ENCODE results near the gene SH2D6. TPM values are rescaled to one million over a fixed set of nuclear protein-coding genes. Genes with fewer than 3 reads are reported as not detected.
"Not testable (repeated sequence)": the region's sequence is repeated elsewhere in the genome, so short reads cannot be mapped to it uniquely, and the experiment has no call there.

The SH2D6 gene
- polyA plus RNA-seq, 4 donors: 0.24 to 0.62 (median 0.56) TPM

DNA sequence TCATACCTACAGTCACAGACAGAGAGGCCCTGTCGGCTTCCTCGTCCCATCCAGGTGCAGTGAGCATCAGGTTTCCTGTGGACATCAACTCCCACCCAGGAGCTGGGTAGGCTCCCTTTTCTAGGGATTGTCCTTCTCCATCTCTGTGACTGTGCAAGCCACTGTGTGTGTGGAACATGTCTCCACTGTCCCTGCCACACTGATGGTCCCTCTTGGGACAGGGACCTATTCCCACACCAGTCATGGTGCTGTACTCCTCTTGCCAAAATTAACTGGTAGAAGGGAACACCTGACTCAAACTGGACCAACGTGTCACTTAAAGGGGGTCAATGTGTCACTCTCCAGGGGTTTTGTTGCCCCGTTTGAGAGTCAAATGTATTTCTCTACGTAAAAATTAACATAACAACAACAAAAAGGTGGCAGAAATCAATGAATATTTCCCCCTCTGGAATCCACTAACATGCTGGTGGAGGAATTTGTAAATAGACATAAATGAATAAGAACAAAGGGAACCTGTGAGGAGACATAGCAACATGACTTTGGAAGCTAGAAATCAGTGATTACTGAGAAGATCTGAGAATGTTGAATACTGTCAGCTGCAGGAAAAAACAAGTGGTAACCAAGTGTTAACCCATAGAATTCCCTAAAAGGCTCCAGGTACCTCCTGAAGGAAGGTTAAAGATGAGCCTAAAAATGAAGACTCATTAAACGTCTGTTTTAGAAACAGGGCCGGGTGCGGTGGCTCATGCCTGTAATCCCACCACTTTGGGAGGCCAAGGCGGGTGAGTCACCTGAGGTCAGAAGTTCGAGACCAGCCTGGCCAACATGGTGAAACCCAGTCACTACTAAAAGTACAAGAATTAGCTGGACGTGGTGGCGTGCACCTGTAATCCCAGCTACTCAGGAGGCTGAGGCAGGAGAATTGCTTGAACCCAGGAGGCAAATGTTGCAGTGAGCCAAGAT lies 40.4 kb downstream of the SH2D6 start:
- no peak for DNase-seq (ENCODE audit: low read depth in 4 of 4, low spot score in 3 of 4)

DNA sequence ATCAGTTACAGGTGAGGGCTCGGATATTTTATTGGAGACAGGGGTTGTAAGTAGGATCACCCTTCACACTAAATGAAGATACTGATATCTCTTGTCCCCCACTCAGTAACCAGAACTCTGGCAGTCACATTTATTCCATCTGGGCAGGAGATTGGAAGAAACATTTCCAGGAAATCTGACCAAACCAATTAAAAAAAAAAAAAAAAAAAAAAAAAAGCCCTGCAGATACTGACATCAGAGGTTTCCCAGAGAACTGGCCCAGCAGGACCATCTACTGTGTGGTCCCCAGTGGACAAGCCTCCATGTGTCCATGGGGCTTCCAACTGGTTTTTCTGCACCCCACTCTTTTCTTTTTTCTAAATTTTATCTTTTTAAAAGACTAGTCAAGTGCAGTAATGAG lies 41.3 kb downstream of the SH2D6 start:
- no peak for DNase-seq (ENCODE audit: low read depth in 4 of 4, low spot score in 3 of 4)

DNA sequence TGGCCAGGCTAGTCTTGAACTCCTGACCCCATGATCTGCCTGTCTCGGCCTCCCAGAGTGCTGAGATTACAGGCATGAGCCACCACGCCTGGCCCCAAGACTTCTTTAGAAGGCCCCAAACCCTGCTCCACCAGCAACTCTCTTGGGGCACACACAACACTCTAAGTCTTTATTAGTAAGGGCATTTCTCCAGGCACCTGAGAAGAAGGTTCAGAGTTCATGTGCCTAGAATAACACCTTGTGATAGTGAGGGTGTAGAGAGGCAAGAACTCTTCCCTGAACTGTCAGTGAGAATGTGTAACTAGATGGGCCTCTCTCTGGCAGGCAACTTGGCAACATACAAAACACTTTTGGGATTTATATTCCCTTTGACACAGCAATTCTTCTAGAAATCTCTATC lies 43.8 kb downstream of the SH2D6 start:
- DNase-seq (ENCODE audit: low read depth in 4 of 4, low spot score in 3 of 4): no peak

DNA sequence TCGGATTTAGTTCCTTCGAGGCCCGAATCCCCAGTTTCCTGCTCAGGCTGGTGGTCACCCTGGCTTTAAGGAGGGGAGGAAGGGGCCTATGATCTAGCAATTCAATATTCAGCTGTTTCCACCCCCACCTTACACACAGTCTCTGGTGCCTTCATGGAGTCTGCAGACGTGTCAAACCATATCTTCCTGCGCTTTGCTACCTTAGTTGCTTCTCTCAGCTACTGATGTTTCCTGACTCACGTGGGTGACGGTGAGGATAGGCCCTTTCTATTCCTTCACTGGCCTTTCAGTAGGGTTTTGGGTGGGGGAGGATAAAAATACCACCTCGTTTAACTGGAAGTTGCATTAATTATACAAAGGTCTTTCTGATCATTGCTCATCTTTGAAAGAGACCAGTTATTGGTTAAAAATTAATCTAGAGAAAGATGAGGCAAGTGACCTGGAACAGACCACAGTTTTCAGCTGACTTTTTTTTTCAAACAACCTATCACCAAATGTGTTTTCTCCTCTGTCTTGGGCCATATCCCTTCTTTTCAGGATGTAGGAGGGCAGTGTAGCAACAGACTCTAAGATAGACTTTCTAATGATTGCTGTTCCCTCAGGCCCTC lies 49.7 kb downstream of the SH2D6 start:
- no peak for DNase-seq (ENCODE audit: low read depth in 4 of 4, low spot score in 3 of 4)

DNA sequence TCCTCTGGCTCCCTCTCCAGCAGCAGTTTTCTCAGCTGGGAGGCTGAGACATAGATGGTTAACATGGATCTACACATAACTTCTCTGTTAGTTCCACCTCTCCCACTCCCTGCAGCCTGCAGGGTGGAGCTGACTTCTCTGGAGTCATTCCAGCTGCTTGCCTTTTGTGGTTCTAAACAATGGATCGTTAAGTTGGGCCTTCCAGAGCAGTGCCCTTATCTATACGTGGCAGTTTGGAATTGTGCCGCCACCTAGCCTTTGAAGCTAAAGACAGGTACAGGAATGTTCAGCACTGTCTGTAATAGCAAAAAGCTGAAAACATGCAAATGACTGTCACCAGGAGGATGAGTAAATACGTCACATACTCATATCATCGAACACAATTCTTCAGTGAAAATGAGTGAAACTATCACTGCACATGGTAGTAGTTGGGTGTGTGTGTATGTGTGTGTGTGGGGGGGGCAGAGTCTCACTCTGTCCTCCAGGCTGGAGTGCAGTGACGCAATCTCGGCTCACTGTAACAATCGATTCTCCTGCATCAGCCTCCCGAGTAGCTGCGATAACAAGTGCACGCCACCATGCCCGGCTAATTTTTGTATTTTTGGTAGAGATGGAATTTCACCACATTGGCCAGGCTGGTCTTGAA lies 50.3 kb downstream of the SH2D6 start:
- DNase-seq (ENCODE audit: low read depth in 4 of 4, low spot score in 3 of 4): no peak

DNA sequence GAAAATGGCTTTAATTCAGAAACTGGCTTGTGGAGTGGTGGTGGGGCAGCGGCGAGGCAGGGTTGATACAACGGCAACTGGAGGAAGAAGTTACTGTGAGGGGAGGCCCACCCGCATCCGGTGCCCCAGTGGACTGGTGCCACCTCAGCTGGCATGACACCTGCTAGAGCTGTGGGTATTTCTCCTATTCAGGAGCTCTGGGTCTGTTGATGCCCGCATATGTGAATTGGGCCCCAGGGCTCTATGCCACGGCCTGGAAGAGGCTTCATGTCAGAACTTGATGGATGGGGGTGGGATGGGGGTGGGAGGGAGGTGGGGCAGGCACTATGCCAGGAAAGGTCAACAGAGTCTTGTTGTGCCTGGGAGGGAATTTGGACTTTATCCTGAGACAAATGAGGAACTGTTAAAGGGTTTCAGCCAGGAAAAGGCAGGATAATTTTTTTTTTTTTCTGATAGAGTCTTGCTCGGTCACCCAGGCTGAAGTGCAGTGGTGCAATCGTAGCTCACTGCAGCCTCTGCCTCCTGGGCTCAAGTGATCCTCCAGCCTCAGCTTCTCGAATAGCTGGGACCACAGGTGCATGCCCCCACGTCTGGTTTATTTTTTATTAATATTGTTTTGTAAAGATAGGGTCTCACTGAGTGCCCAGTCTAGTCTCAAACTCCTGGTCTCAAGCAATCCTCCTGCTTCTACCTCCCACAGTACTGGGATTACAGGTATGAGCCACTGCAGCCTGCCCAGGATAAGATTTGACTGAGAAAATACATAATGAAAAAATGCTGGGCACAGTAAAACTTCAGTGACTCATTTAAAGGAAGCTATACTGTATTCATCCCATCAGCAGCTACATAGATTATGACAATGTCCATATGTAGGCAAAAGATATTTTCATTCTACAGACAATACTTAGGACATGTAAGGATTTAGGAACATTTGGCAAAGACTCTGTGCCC lies 52.6 kb downstream of the SH2D6 start:
- DNase-seq (ENCODE audit: low read depth in 4 of 4, low spot score in 3 of 4): no peak

DNA sequence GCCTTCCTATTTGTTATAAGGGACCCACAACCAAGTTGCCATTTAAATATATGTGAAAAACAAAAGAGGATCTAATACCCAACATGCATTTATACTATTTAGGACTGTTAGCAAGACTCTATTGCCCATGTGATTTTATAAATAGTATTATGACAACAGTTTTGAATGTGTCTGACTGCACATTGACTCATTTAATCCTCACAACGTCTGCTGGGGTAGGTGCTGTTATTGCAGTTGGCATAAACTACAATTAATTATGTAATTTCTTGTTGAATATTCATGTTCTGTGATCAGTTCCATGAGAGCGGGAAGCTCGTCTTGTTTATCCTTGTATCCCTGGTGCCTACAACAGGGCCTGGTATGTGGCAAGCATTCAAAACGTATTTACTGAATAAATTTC lies 53.7 kb downstream of the SH2D6 start:
- DNase-seq (ENCODE audit: low read depth in 4 of 4, low spot score in 3 of 4): no peak

DNA sequence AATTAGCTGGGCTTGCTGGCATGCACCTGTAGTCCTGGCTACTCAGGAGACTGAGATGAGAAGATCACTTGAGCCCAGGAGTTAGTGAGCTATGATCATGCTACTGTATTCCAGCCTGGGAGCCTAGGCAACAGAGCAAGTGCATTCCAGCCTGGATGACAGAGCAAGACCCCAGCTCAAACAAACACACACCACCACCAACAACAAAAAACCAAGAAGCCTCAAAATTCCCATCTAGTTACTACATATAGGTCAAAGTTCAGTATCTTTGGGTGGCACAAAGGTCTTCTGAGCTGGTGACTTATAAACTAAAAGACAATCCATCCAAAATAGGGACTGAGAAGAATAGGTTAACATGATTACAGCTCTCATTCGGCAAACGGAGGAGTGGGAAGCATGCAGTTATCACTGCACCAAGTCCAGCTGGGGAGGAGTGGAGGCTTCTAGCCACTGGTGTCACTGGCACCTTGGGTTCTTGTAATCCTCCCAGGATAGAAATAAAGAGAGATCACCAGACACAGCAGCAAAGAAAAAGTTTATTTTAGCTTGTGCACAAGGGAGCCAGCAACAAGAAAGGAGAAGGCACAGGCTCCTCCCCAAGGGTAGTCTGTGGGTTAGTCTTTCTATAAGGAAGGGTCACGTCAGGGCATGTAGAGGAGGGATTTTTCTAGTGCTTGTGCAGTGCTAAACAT lies 57.4 kb downstream of the SH2D6 start:
- no peak for DNase-seq (ENCODE audit: low read depth in 4 of 4, low spot score in 3 of 4)

DNA sequence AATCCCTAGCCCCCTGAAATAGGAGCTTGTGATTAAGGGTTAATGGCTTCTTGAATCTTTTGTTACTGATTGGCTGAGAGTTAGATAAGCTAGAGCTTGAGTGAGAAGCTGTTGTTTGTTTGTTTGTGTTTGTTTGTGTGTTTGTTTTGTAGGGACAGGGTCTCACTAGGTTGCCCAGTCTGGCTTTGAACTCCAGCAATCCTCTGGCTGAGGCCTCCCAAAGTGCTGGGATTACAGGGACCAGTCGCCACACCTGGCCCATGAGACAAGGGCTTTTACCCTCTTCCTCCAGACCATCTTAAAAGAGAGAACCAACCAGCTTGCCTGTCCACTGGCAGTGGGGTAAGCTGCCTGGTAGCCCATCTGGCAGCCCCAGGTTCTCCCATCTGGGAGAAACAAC lies 58.1 kb downstream of the SH2D6 start:
- no peak for DNase-seq (ENCODE audit: low read depth in 4 of 4, low spot score in 3 of 4)

DNA sequence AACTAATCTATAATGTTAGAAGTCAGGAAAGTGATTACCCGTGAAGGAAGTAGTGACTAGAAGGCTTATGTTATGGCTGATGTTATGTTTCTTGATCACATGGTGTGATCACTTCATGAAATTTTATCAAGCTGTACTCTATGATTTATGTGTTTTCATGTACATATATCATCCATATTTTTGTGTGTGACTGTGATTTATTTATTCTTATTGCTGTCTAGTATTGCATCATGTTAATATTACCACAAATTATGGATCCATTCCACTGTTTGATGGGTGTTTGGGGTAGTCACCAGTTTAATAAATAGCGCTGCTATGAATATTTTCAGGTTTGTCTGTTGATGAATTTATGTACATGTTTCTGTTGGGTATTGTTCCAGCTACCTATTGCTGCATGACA lies 59.4 kb downstream of the SH2D6 start:
- no peak for DNase-seq (ENCODE audit: low read depth in 4 of 4, low spot score in 3 of 4)

DNA sequence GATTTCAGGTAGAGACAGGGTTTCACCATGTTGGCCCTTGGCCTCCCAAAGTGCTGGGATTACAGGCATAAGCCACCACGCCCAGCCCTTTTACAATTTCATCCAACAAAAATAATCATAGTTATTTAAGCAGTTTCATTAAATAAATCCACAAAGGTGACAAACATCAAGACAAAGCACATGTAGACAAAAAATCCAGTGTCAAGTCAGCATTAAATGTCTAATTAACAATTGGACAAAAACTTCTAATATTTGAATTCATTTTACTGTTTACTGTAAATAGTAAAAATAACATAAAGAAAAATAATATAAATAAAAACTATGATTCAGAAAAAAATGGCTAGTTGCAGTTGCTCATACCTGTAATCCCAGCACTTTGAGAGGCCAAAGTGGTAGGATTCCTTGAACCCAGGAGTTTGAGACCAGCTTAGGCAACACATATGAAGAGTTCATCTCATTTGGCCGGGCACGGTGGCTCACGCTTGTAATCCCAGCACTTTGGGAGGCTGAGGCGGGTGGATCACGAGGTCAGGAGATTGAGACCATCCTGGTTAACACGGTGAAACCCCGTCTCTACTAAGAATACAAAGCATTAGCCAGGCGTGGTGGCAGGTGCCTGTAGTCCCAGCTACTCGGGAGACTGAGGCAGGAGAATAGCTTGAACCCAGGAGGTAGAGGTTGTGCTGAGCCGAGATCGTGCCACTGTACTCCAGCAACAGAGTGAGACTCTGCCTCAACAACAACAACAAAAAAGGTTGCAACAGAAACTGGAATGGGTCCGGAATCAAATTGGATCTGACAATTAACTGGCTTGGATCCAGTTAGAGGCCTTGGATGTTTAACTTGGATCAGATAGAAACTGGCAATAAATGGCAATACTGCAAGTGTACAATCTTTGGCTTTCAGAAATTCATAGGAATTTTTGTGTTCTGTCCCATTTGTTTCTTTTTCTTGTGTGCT lies 63.6 kb downstream of the SH2D6 start:
- no peak for DNase-seq (ENCODE audit: low read depth in 4 of 4, low spot score in 3 of 4)

DNA sequence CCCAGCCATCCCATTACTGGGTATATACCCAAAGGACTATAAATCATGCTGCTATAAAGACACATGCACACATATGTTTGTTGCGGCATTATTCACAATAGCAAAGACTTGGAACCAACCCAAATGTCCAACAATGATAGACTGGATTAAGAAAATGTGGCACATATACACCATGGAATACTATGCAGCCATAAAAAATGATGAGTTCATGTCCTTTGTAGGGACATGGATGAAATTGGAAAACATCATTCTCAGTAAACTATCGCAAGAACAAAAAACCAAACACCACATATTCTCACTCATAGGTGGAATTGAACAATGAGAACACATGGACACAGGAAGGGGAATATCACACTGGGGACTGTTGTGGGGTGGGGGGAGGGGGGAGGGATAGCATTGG lies 66.1 kb downstream of the SH2D6 start:
- not testable (repeated sequence) for DNase-seq (ENCODE audit: low read depth in 4 of 4, low spot score in 3 of 4)

DNA sequence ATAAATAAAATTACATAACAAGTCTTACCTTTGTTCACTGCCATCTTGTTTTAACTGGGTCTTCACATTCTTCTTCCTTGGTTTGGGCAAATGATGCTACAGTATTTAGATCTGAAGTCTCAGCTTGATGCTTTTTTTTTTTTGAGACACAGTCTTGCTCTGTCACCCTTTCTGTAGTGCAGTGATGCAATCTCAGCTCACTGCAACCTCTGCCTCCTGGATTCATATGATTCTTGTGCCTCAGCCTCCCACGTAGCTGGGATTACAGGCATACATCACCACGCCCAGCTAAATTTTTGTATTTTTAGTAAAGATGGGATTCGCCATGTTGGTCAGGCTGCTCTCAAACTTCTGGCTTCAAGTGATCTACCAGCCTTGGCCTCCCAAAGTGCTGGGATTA lies 67.3 kb downstream of the SH2D6 start:
- DNase-seq (ENCODE audit: low read depth in 4 of 4, low spot score in 3 of 4): no peak

Other genes with a start within 250 kb of the SH2D6 start
- gene TGOLN2, start 90.7 kb upstream of the SH2D6 start, polyA plus RNA-seq (ENCODE audit: insufficient read length in 4 of 4): 100 to 1,000 TPM; 116 to 133 (median 127) TPM
- 10 to 100 TPM; 13.4 to 26.5 (median 24.8) TPM for gene RETSAT, start 64.2 kb upstream of the SH2D6 start, polyA plus RNA-seq (ENCODE audit: insufficient read length in 4 of 4)
- gene ELMOD3, start 63.9 kb upstream of the SH2D6 start, polyA plus RNA-seq (ENCODE audit: insufficient read length in 4 of 4): 10 to 100 TPM; 23.9 to 27.7 (median 25.7) TPM
- 100 to 1,000 TPM; 103 to 130 (median 116) TPM for gene CAPG, start 8.3 kb upstream of the SH2D6 start, polyA plus RNA-seq (ENCODE audit: insufficient read length in 4 of 4)
- 100 to 1,000 TPM; 310 to 357 (median 338) TPM for gene MAT2A, start 120.5 kb downstream of the SH2D6 start, polyA plus RNA-seq (ENCODE audit: insufficient read length in 4 of 4)
- gene GGCX, start 142.8 kb downstream of the SH2D6 start, polyA plus RNA-seq (ENCODE audit: insufficient read length in 4 of 4): 10 to 100 TPM; 39.1 to 45.8 (median 42.2) TPM
- gene VAMP8, start 158.9 kb downstream of the SH2D6 start, polyA plus RNA-seq (ENCODE audit: insufficient read length in 4 of 4): 100 to 1,000 TPM in 2 of 4 donors, 10 to 100 TPM in 2; 90.7 to 106 (median 101) TPM
- 10 to 100 TPM; 40.5 to 50.8 (median 42.5) TPM for gene VAMP5, start 165.7 kb downstream of the SH2D6 start, polyA plus RNA-seq (ENCODE audit: insufficient read length in 4 of 4)
- 100 to 1,000 TPM; 137 to 157 (median 139) TPM for gene RNF181, start 177.0 kb downstream of the SH2D6 start, polyA plus RNA-seq (ENCODE audit: insufficient read length in 4 of 4)
- gene TMEM150A, start 184.0 kb downstream of the SH2D6 start, polyA plus RNA-seq (ENCODE audit: insufficient read length in 4 of 4): 10 to 100 TPM; 35.1 to 43.3 (median 37.9) TPM
- gene C2orf68, start 193.4 kb downstream of the SH2D6 start, polyA plus RNA-seq (ENCODE audit: insufficient read length in 4 of 4): 10 to 100 TPM; 55.0 to 67.0 (median 59.8) TPM
- 10 to 100 TPM; 68.7 to 69.8 (median 69.3) TPM for gene USP39, start 197.5 kb downstream of the SH2D6 start, polyA plus RNA-seq (ENCODE audit: insufficient read length in 4 of 4)
- gene SFTPB, start 249.5 kb downstream of the SH2D6 start, polyA plus RNA-seq (ENCODE audit: insufficient read length in 4 of 4): under 1 TPM in 3 of 4 donors, not detected in 1; 0.09 to 0.57 (median 0.14) TPM